Endothelial cell of umbilical vein (primary cell): Measurements from ENCODE around the gene ZNF827. TPM values are rescaled to one million over a fixed set of nuclear protein-coding genes. Genes with fewer than 3 reads are reported as not detected.

Source experiments
- BruUV-seq: library from RNA; stranded (reverse); fragments of 400-500 nt; replicated peaks from 2 replicates; lab custom pipeline; 2021; lab: Mats Ljungman, UMichigan
- CTCF ChIA-PET: fragments of 300-600, 350-600 bp; sonication (Branson Sonifier 250); formaldehyde crosslinking; loops from one replicate; lab custom pipeline; 2021; ENCODE audit warnings: antibody characterized with exemption, inconsistent platforms; lab: Charles Lee
- POLR2A ChIA-PET: fragments of 300-600, 350-600 bp; sonication (Branson Sonifier 250); formaldehyde crosslinking; loops from one replicate; lab custom pipeline; 2021; ENCODE audit warnings: antibody characterized with exemption, inconsistent platforms; lab: Charles Lee
- DNase-seq: peaks from one replicate; pipeline ENCODE4 v3.0.0-alpha.2; 2011; ENCODE audit warnings: low read depth, low spot score
- FAIRE-seq: peaks from 2 replicates; lab custom pipeline; 2011; peaks lifted over from hg19 to GRCh38; lab: Jason Lieb, UNC
- H2AFZ ChIP-seq: 2 replicates; pipeline ENCODE4 v1.6.0; 2012; ENCODE audit warnings: low read depth, low read length, control low read depth, inconsistent platforms
- H3K27ac ChIP-seq: 2 replicates; pipeline ENCODE4 v1.5.1; 2011; ENCODE audit warnings: low read depth, mild to moderate bottlenecking, control low read depth, low read length, moderate library complexity; ENCODE audit not compliant: insufficient read depth
- H3K27me3 ChIP-seq, 2 experiments: 2 replicates each; pipeline versions ENCODE4 v1.6.0 to v1.6.1; 2011; ENCODE audit warnings: low read length in 2 of 2, mixed read lengths in 1 of 2; ENCODE audit not compliant: control insufficient read depth in 2 of 2, insufficient read depth in 2 of 2
- H3K36me3 ChIP-seq, 2 experiments: 2 replicates in 1 of 2; 3 replicates in 1 of 2; pipeline ENCODE4 v1.5.1; 2011; ENCODE audit warnings: low read length in 2 of 2, mild to moderate bottlenecking in 1 of 2, moderate library complexity in 1 of 2; ENCODE audit not compliant: control insufficient read depth in 2 of 2, insufficient read depth in 2 of 2; ENCODE audit errors: extremely low read depth in 1 of 2
- H3K4me1 ChIP-seq: 3 replicates; pipeline ENCODE4 v1.5.1; 2011; ENCODE audit warnings: mild to moderate bottlenecking, low read length; ENCODE audit not compliant: control insufficient read depth, insufficient read depth; ENCODE audit errors: extremely low read depth
- H3K4me2 ChIP-seq: 2 replicates; pipeline ENCODE4 v1.6.1; 2011; ENCODE audit warnings: low read length, control low read depth, mixed read lengths; ENCODE audit not compliant: insufficient read depth
- H3K4me3 ChIP-seq, 3 experiments: fragments of 200-600 bp in 1 of 3; sonication (generic), shearing (Covaris generic) in 1 of 3; replicated peaks in 1 of 3; 2 replicates each; pipeline ENCODE4 v1.5.1; 2011 to 2016; ENCODE audit warnings: control low read depth in 3 of 3, low read length in 3 of 3, mild to moderate bottlenecking in 2 of 3, inconsistent platforms in 1 of 3, low read depth in 1 of 3, moderate library complexity in 1 of 3; ENCODE audit not compliant: insufficient read depth in 1 of 3
- H3K79me2 ChIP-seq: 2 replicates; pipeline ENCODE4 v1.6.0; 2012; ENCODE audit warnings: low read length, inconsistent platforms; ENCODE audit not compliant: control insufficient read depth, insufficient read depth
- H3K9ac ChIP-seq: replicated peaks from 2 replicates; pipeline ENCODE3; 2011; ENCODE audit warnings: low read length, control low read depth; ENCODE audit not compliant: insufficient read depth; ENCODE audit errors: extremely low read depth
- H3K9me1 ChIP-seq: replicated peaks from 3 replicates; pipeline ENCODE4 v1.6.0; 2011; ENCODE audit warnings: mild to moderate bottlenecking, low read length; ENCODE audit not compliant: control insufficient read depth, insufficient read depth; ENCODE audit errors: extremely low read depth
- H3K9me3 ChIP-seq: replicated peaks from 2 replicates; pipeline ENCODE4 v1.5.1; 2012; ENCODE audit warnings: low read length, inconsistent platforms; ENCODE audit not compliant: control insufficient read depth, insufficient read depth
- H4K20me1 ChIP-seq: replicated peaks from 2 replicates; pipeline ENCODE3; 2011; ENCODE audit warnings: mild to moderate bottlenecking, low read length; ENCODE audit not compliant: control insufficient read depth, insufficient read depth; ENCODE audit errors: extremely low read depth
- CTCF ChIP-seq, 2 donors: IDR thresholded peaks; 1 replicate in 1 of 2; 2 replicates in 1 of 2; pipeline ENCODE4 v1.5.1; 2011; ENCODE audit warnings: low read length in 2 of 2, mild to moderate bottlenecking in 2 of 2, moderate library complexity in 2 of 2, control low read depth in 1 of 2, inconsistent platforms in 1 of 2, low read depth in 1 of 2; ENCODE audit not compliant: insufficient read depth in 1 of 2; ENCODE audit errors: extremely low read depth in 1 of 2
- EZH2 ChIP-seq: IDR thresholded peaks from 2 replicates; pipeline ENCODE4 v1.6.1; 2012; ENCODE audit warnings: borderline replicate concordance, low read depth, mild to moderate bottlenecking, moderate library complexity, low read length, inconsistent platforms; ENCODE audit not compliant: severe bottlenecking
- FOS ChIP-seq: IDR thresholded peaks from 2 replicates; pipeline ENCODE4 v1.6.1; 2011; ENCODE audit warnings: mild to moderate bottlenecking, low read length, moderate library complexity, borderline replicate concordance; ENCODE audit not compliant: insufficient read depth
- GATA2 ChIP-seq: IDR thresholded peaks from 2 replicates; pipeline ENCODE4 v1.7.0; 2011; ENCODE audit warnings: low read depth, mild to moderate bottlenecking, moderate library complexity, mixed read lengths, low read length; ENCODE audit not compliant: insufficient read length, insufficient read depth
- JUN ChIP-seq: IDR thresholded peaks from 2 replicates; pipeline ENCODE4 v1.6.1; 2011; ENCODE audit warnings: borderline replicate concordance, low read depth; ENCODE audit not compliant: insufficient read length, insufficient read depth
- MAX ChIP-seq: IDR thresholded peaks from 2 replicates; pipeline ENCODE4 v1.6.1; 2011; ENCODE audit not compliant: insufficient read depth, insufficient read length
- MYC ChIP-seq: IDR thresholded peaks from one replicate; pipeline ENCODE4 v1.6.1; 2011; ENCODE audit warnings: mild to moderate bottlenecking, low read depth, low read length
- POLR2A ChIP-seq: IDR thresholded peaks from 2 replicates; pipeline ENCODE4 v1.6.1; 2012; ENCODE audit warnings: low read depth, mild to moderate bottlenecking, control low read depth, low read length
- POLR2AphosphoS5 ChIP-seq: IDR thresholded peaks from 2 replicates; pipeline ENCODE4 v1.6.1; 2012; ENCODE audit warnings: low read depth, mild to moderate bottlenecking, control low read depth, low read length, moderate library complexity; ENCODE audit not compliant: insufficient read depth
- dilution Hi-C: fragments of 300-500 bp; cut with MboI; formaldehyde crosslinking; loops from one replicate; pipeline ENCODE4 v1.15.0; 2019; ENCODE audit warnings: low sequenced_read_pairs; ENCODE audit not compliant: extremely low pct_ligation_motif_present
- intact Hi-C: fragments of 100-400 bp; cut with micrococcal nuclease; formaldehyde crosslinking; loops from one replicate; pipeline ENCODE4 v1.10.0; 2022
- polyA plus RNA-seq, 4 experiments: library from polyadenylated mRNA; depleted of rRNA in 3 of 4; stranded (reverse) in 3 of 4; unstranded in 1 of 4; fragments of >200 nt; gene quantifications; 2 replicates each; pipeline versions ENCODE4 v1.2.1 to v1.2.3, GENCODE V29; 2011 to 2012; ENCODE audit warnings: missing spikeins in 1 of 4
- total RNA-seq: library from RNA; stranded (reverse); gene quantifications from 2 replicates; pipeline ENCODE4 v1.2.3, GENCODE V29; 2021

Gene ZNF827
- total and polyA plus RNA-seq, 2 donors (not counting 3 experiments of a cell fraction or from before 2014, with no cell fraction given), result 16.9 to 23.7 TPM

GRCh38 chr4:145739845-145740244, 198.8 kb downstream of the ZNF827 start:
- Histone ChIP-seq H3K9me3 (no peaks in the 10 kb centered on the region), H3K27ac (no peak overlapping the region), H3K36me3 (no peaks in the 10 kb centered on the region), H3K4me3 (no peak overlapping the region), H3K4me2 (no peak overlapping the region), H4K20me1 (no peaks in the 10 kb centered on the region), H2AFZ (no peak overlapping the region), H3K9ac (no peak overlapping the region), H3K9me1 (no peaks in the 10 kb centered on the region), H3K4me1 (peaks cover 22% of the 10 kb centered on the region), H3K79me2 (no peaks in the 10 kb centered on the region), H3K27me3 (peaks cover 5 to 7% of the 10 kb centered on the region in 2 experiments)
- intact Hi-C loops (no loop called here), dilution Hi-C loops (no loop called here)
- no TSS peak for BruUV-seq
- no peak for DNase-seq
- ChIA-PET CTCF (no interaction called here), POLR2A (no interaction called here)
- no peak for TF ChIP-seq MAX
- no peak for TF ChIP-seq EZH2
- no peak for TF ChIP-seq CTCF (IDR thresholded peaks at IDR 0.05; ENCODE audit: extremely low read depth in 1 of 2, insufficient read depth in 1 of 2, low read depth in 1 of 2, low read length in 2 of 2)
- no peak for TF ChIP-seq FOS
- no peak for TF ChIP-seq MYC
- no peak for TF ChIP-seq POLR2A
- no peak for TF ChIP-seq POLR2AphosphoS5
- no peak for TF ChIP-seq JUN
- no peak for TF ChIP-seq GATA2
- no peak for FAIRE-seq
